MCF 10A (cell line): ENCODE measurements around the gene UBE4A. TPM values are rescaled to one million over a fixed set of nuclear protein-coding genes. Genes with fewer than 3 reads are reported as not detected.

Source experiments
- total RNA-seq: library from RNA; stranded (reverse); gene quantifications from 2 replicates; pipeline ENCODE4 v1.2.3, GENCODE V29; 2022

UBE4A gene
- total RNA-seq, 1 experiment from 2014 or later = 41.0 TPM

Other genes starting within 250 kb of the UBE4A start
- gene SCN4B, start 206.8 kb upstream of the UBE4A start, total RNA-seq = 0.32 TPM in 1 of 2 replicates, not detected in the other
- gene SCN2B, start 183.0 kb upstream of the UBE4A start, total RNA-seq = not detected in 2 replicates
- 0.10 TPM in 1 of 2 replicates, not detected in the other for gene JAML, start 134.6 kb upstream of the UBE4A start, total RNA-seq
- gene MPZL3, start 107.2 kb upstream of the UBE4A start, total RNA-seq = 11.9 and 17.7 TPM in 2 replicates
- 7.0 and 13.7 TPM in 2 replicates for gene MPZL2, start 95.3 kb upstream of the UBE4A start, total RNA-seq
- gene CD3E, start 54.9 kb upstream of the UBE4A start, total RNA-seq = not detected in 2 replicates
- not detected in 2 replicates for gene CD3D, start 16.9 kb upstream of the UBE4A start, total RNA-seq
- gene CD3G, start 15.3 kb upstream of the UBE4A start, total RNA-seq = not detected in 2 replicates
- 197 and 210 TPM in 2 replicates for gene ATP5MG, start 42.0 kb downstream of the UBE4A start, total RNA-seq
- gene KMT2A, start 76.9 kb downstream of the UBE4A start, total RNA-seq = 52.0 and 62.9 TPM in 2 replicates
- 0.52 and 0.63 TPM in 2 replicates for gene TTC36, start 167.9 kb downstream of the UBE4A start, total RNA-seq
- 0.79 and 0.91 TPM in 2 replicates for gene TMEM25, start 171.6 kb downstream of the UBE4A start, total RNA-seq
- gene IFT46, start 206.3 kb downstream of the UBE4A start, total RNA-seq = 21.3 and 24.3 TPM in 2 replicates
- 157 and 164 TPM in 2 replicates for gene ARCN1, start 212.8 kb downstream of the UBE4A start, total RNA-seq
- 31.1 and 36.2 TPM in 2 replicates for gene PHLDB1, start 248.0 kb downstream of the UBE4A start, total RNA-seq